SU-DHL-6 (cell line): ENCODE data around the gene HOXA7.

Source experiments
- H2AFZ ChIP-seq: fragments of 200-600 bp; sonication (generic); 2 replicates; pipeline ENCODE4 v1.6.1; 2014; ENCODE audit warnings: low read depth, mild to moderate bottlenecking, moderate library complexity, mixed read lengths, antibody characterized with exemption, low read length; ENCODE audit not compliant: severe bottlenecking
- H3F3A ChIP-seq: fragments of 200-600 bp; shearing (Covaris generic); 2 replicates; pipeline ENCODE4 v1.6.0; 2016; ENCODE audit warnings: antibody characterized with exemption, mild to moderate bottlenecking; ENCODE audit not compliant: insufficient read depth
- H3K27ac ChIP-seq: fragments of 200-600 bp; sonication (generic); 2 replicates; pipeline ENCODE4 v1.5.1; 2016; ENCODE audit warnings: low read depth, mild to moderate bottlenecking, low read length, moderate library complexity, mixed read lengths
- H3K27me3 ChIP-seq: fragments of 200-600 bp; sonication (generic), shearing (Covaris generic); 2 replicates; pipeline ENCODE4 v1.6.0; 2014; ENCODE audit warnings: mild to moderate bottlenecking, low read length
- H3K36me3 ChIP-seq: fragments of 200-600 bp; sonication (generic); 2 replicates; pipeline ENCODE4 v1.6.1; 2014; ENCODE audit warnings: mild to moderate bottlenecking, low read length, mixed read lengths
- H3K4me2 ChIP-seq: fragments of 300-600, 200-600 bp; shearing (Covaris generic), sonication (generic); 2 replicates; pipeline ENCODE4 v1.6.0; 2014; ENCODE audit warnings: low read length, low read depth, mild to moderate bottlenecking; ENCODE audit not compliant: poor library complexity, severe bottlenecking
- H3K4me3 ChIP-seq: fragments of 200-600 bp; sonication (generic); 2 replicates; pipeline ENCODE4 v1.5.1; 2014; ENCODE audit warnings: antibody characterized with exemption, low read length, mild to moderate bottlenecking, mixed read lengths; ENCODE audit not compliant: insufficient read depth, poor library complexity, severe bottlenecking
- H3K79me2 ChIP-seq: fragments of 200-600 bp; sonication (generic); 2 replicates; pipeline ENCODE4 v1.6.1; 2014; ENCODE audit warnings: mild to moderate bottlenecking, low read length, moderate library complexity; ENCODE audit not compliant: insufficient read depth
- H3K9ac ChIP-seq: fragments of 200-600 bp; sonication (generic); 2 replicates; pipeline ENCODE4 v1.7.0; 2014; ENCODE audit warnings: mild to moderate bottlenecking, low read length
- H3K9me2 ChIP-seq: fragments of 200-600 bp; sonication (generic); replicated peaks from 2 replicates; pipeline ENCODE4 v1.6.1; 2014; ENCODE audit warnings: low read length; ENCODE audit not compliant: insufficient read depth
- H3K9me3 ChIP-seq: fragments of 200-600 bp; sonication (generic); 2 replicates; pipeline ENCODE4 v1.6.1; 2014; ENCODE audit warnings: low read length, mixed read lengths; ENCODE audit not compliant: insufficient read depth
- H4K20me1 ChIP-seq: fragments of 200-600 bp; sonication (generic); 2 replicates; pipeline ENCODE4 v1.6.1; 2014; ENCODE audit warnings: low read depth, mild to moderate bottlenecking, antibody characterized with exemption, low read length, moderate library complexity, mixed read lengths
- CTCF ChIP-seq: fragments of 200-600 bp; sonication (generic); IDR thresholded peaks from one replicate; pipeline ENCODE4 v1.5.1; 2017; ENCODE audit warnings: antibody characterized with exemption, mild to moderate bottlenecking, low read length, moderate library complexity; ENCODE audit not compliant: insufficient read depth, poor library complexity, severe bottlenecking
- EZH2phosphoT487 ChIP-seq: fragments of 200-600 bp; sonication (generic), shearing (Covaris generic); conservative IDR thresholded peaks from 2 replicates; pipeline ENCODE4 v1.6.1; 2018; ENCODE audit warnings: mild to moderate bottlenecking, antibody characterized with exemption, low read length, moderate library complexity, mixed read lengths

The HOXA7 gene

GRCh38 chr7:27106181-27106900 lies 50.1 kb downstream of the HOXA7 start:
- Histone ChIP-seq H3K4me3 (no peak overlapping the region), H3F3A (no peaks in the 10 kb centered on the region), H3K27ac (no peak overlapping the region), H3K4me2 (no peak overlapping the region), H3K79me2 (no peaks in the 10 kb centered on the region), H3K9me3 (no peaks in the 10 kb centered on the region), H3K36me3 (no peaks in the 10 kb centered on the region), H3K9ac (no peak overlapping the region), H3K27me3 (no peaks in the 10 kb centered on the region), H2AFZ (no peak overlapping the region), H3K9me2 (no peaks in the 10 kb centered on the region), H4K20me1 (no peaks in the 10 kb centered on the region)
- TF ChIP-seq EZH2phosphoT487 (no peak), CTCF (no peak)

- Histone ChIP-seq H3F3A (no peaks in the 10 kb centered on the region; the same call in 1 of the 2 replicates), H3K4me2 (no peak overlapping the region), H3K27ac (no peak overlapping the region), H3K27me3 (no peaks in the 10 kb centered on the region), H3K9me2 (no peaks in the 10 kb centered on the region), H4K20me1 (no peaks in the 10 kb centered on the region), H2AFZ (no peak overlapping the region), H3K9me3 (no peaks in the 10 kb centered on the region), H3K9ac (no peak overlapping the region), H3K36me3 (no peaks in the 10 kb centered on the region), H3K79me2 (no peaks in the 10 kb centered on the region), H3K4me3 (no peak overlapping the region)
- TF ChIP-seq CTCF (no peak), EZH2phosphoT487 (no peak)
Observed at GRCh38 chr7:27105301-27106031, 51.0 kb downstream of the HOXA7 start.

- Histone ChIP-seq H3K9me3 (no peaks in the 10 kb centered on the region), H3K27me3 (no peaks in the 10 kb centered on the region), H3K9ac (no peak overlapping the region), H3K36me3 (no peaks in the 10 kb centered on the region), H3K27ac (no peak overlapping the region), H2AFZ (no peak overlapping the region), H3K4me2 (no peak overlapping the region), H3F3A (peaks cover 10% of the 10 kb centered on the region; the same call in 1 of the 2 replicates), H4K20me1 (no peaks in the 10 kb centered on the region), H3K9me2 (no peaks in the 10 kb centered on the region), H3K4me3 (no peak overlapping the region), H3K79me2 (no peaks in the 10 kb centered on the region)
- TF ChIP-seq EZH2phosphoT487 (no peak), CTCF (no peak)
Observed at GRCh38 chr7:27104341-27105058, 52.0 kb downstream of the HOXA7 start.
